T-helper 2 cell treated with Interferon-gamma antibody and Interleukin-4, amounts not matched to agents 5 μg/mL and 100 μg/mL, for 36 hours (primary cell): ENCODE results near the gene PODXL2.
"Not testable (repeated sequence)": the region's sequence is repeated elsewhere in the genome, so short reads cannot be mapped to it uniquely, and the experiment has no call there.

Experiments used
- DNase-seq: peaks from one replicate; pipeline ENCODE4 v3.0.0; 2021; ENCODE audit warnings: low spot score
- H3K27ac Mint-ChIP-seq: one replicate; pipeline ENCODE4 v1.8.0; 2021; ENCODE audit warnings: mild to moderate bottlenecking, mixed read lengths
- H3K27me3 Mint-ChIP-seq: one replicate; pipeline ENCODE4 v1.8.0; 2021; ENCODE audit warnings: low read depth, mixed read lengths
- H3K36me3 Mint-ChIP-seq: one replicate; pipeline ENCODE4 v1.8.0; 2021; ENCODE audit warnings: low read depth, mixed read lengths
- H3K4me1 Mint-ChIP-seq: one replicate; pipeline ENCODE4 v1.8.0; 2021; ENCODE audit warnings: low read depth, mixed read lengths
- H3K4me3 Mint-ChIP-seq: one replicate; pipeline ENCODE4 v1.8.0; 2022; ENCODE audit warnings: mild to moderate bottlenecking, moderate library complexity, mixed read lengths
- H3K9me3 Mint-ChIP-seq: one replicate; pipeline ENCODE4 v1.8.0; 2021; ENCODE audit warnings: mixed read lengths

The PODXL2 gene

GRCh38 chr3:127597020-127597771 lies 31.8 kb upstream of the PODXL2 start:
- no peaks in the 10 kb centered on the region for H3K9me3 Mint-ChIP-seq
- no peaks in the 10 kb centered on the region for H3K27me3 Mint-ChIP-seq
- peaks cover 27% of the 10 kb centered on the region for H3K36me3 Mint-ChIP-seq
- DNase-seq = no peak
- peaks cover 36% of the 10 kb centered on the region for H3K4me1 Mint-ChIP-seq
- peak overlapping the region; percentile 94 for H3K4me3 Mint-ChIP-seq
- H3K27ac Mint-ChIP-seq = peak overlapping the region; percentile 96

GRCh38 chr3:127598841-127599570 lies 30.0 kb upstream of the PODXL2 start:
- DNase-seq = no peak
- peaks cover 37% of the 10 kb centered on the region for H3K36me3 Mint-ChIP-seq
- H3K27me3 Mint-ChIP-seq = no peaks in the 10 kb centered on the region
- H3K27ac Mint-ChIP-seq = peak overlapping the region; percentile 96
- peaks cover 39% of the 10 kb centered on the region for H3K4me1 Mint-ChIP-seq
- H3K4me3 Mint-ChIP-seq = peak overlapping the region; percentile 94
- H3K9me3 Mint-ChIP-seq = no peaks in the 10 kb centered on the region

- DNase-seq = no peak
- peak overlapping the region; percentile 94 for H3K4me3 Mint-ChIP-seq
- H3K27me3 Mint-ChIP-seq = no peaks in the 10 kb centered on the region
- H3K4me1 Mint-ChIP-seq = peaks cover 44% of the 10 kb centered on the region
- H3K27ac Mint-ChIP-seq = peak overlapping the region; percentile 63
- peaks cover 50% of the 10 kb centered on the region for H3K36me3 Mint-ChIP-seq
- no peaks in the 10 kb centered on the region for H3K9me3 Mint-ChIP-seq
These were observed 28.1 kb upstream of the PODXL2 start for GRCh38 chr3:127600749-127601456.

GRCh38 chr3:127604035-127604434 lies 24.9 kb upstream of the PODXL2 start:
- no peaks in the 10 kb centered on the region for H3K9me3 Mint-ChIP-seq
- no peaks in the 10 kb centered on the region for H3K27me3 Mint-ChIP-seq
- peaks cover 42% of the 10 kb centered on the region for H3K4me1 Mint-ChIP-seq
- no peak for DNase-seq
- H3K4me3 Mint-ChIP-seq = no peak overlapping the region
- no peak overlapping the region for H3K27ac Mint-ChIP-seq
- peaks cover 74% of the 10 kb centered on the region for H3K36me3 Mint-ChIP-seq

GRCh38 chr3:127604546-127605165 lies 24.3 kb upstream of the PODXL2 start:
- Mint-ChIP-seq H3K4me3 (no peak overlapping the region), H3K27me3 (no peaks in the 10 kb centered on the region), H3K4me1 (peaks cover 37% of the 10 kb centered on the region), H3K27ac (no peak overlapping the region), H3K9me3 (no peaks in the 10 kb centered on the region), H3K36me3 (peaks cover 72% of the 10 kb centered on the region)
- no peak for DNase-seq

- not testable (repeated sequence) for H3K27me3 Mint-ChIP-seq, H3K4me3 Mint-ChIP-seq, DNase-seq, H3K9me3 Mint-ChIP-seq, H3K27ac Mint-ChIP-seq
- Mint-ChIP-seq H3K36me3 (peaks cover 76% of the 10 kb centered on the region), H3K4me1 (peaks cover 33% of the 10 kb centered on the region)
These were observed 23.4 kb upstream of the PODXL2 start for GRCh38 chr3:127605547-127605946.

- peaks cover 28% of the 10 kb centered on the region for H3K4me1 Mint-ChIP-seq
- no peak for DNase-seq
- H3K36me3 Mint-ChIP-seq = peaks cover 75% of the 10 kb centered on the region
- H3K4me3 Mint-ChIP-seq = no peak overlapping the region
- no peaks in the 10 kb centered on the region for H3K27me3 Mint-ChIP-seq
- H3K9me3 Mint-ChIP-seq = no peaks in the 10 kb centered on the region
- no peak overlapping the region for H3K27ac Mint-ChIP-seq
These were observed 22.7 kb upstream of the PODXL2 start for GRCh38 chr3:127606086-127606805.

- no peak overlapping the region for H3K27ac Mint-ChIP-seq
- H3K27me3 Mint-ChIP-seq = no peaks in the 10 kb centered on the region
- H3K36me3 Mint-ChIP-seq = peaks cover 69% of the 10 kb centered on the region
- peaks cover 21% of the 10 kb centered on the region for H3K4me1 Mint-ChIP-seq
- H3K4me3 Mint-ChIP-seq = no peak overlapping the region
- no peaks in the 10 kb centered on the region for H3K9me3 Mint-ChIP-seq
- DNase-seq = no peak
These were observed 21.9 kb upstream of the PODXL2 start for GRCh38 chr3:127606981-127607595.

GRCh38 chr3:127607675-127608361 lies 21.2 kb upstream of the PODXL2 start:
- DNase-seq = no peak
- H3K27me3 Mint-ChIP-seq = no peaks in the 10 kb centered on the region
- H3K27ac Mint-ChIP-seq = no peak overlapping the region
- H3K36me3 Mint-ChIP-seq = peaks cover 71% of the 10 kb centered on the region
- H3K4me1 Mint-ChIP-seq = peaks cover 15% of the 10 kb centered on the region
- no peaks in the 10 kb centered on the region for H3K9me3 Mint-ChIP-seq
- H3K4me3 Mint-ChIP-seq = no peak overlapping the region

GRCh38 chr3:127608362-127608718 lies 20.6 kb upstream of the PODXL2 start:
- Mint-ChIP-seq H3K4me1 (peaks cover 18% of the 10 kb centered on the region), H3K9me3 (no peaks in the 10 kb centered on the region), H3K36me3 (peaks cover 73% of the 10 kb centered on the region), H3K27ac (no peak overlapping the region), H3K27me3 (no peaks in the 10 kb centered on the region), H3K4me3 (no peak overlapping the region)
- DNase-seq = no peak

- Mint-ChIP-seq H3K27me3 (no peaks in the 10 kb centered on the region), H3K9me3 (no peaks in the 10 kb centered on the region), H3K4me3 (no peak overlapping the region), H3K4me1 (peaks cover 19% of the 10 kb centered on the region), H3K36me3 (peaks cover 73% of the 10 kb centered on the region), H3K27ac (no peak overlapping the region)
- DNase-seq = no peak
These were observed 18.9 kb upstream of the PODXL2 start for GRCh38 chr3:127610105-127610504.

- H3K36me3 Mint-ChIP-seq = peaks cover 77% of the 10 kb centered on the region
- no peaks in the 10 kb centered on the region for H3K9me3 Mint-ChIP-seq
- no peaks in the 10 kb centered on the region for H3K27me3 Mint-ChIP-seq
- DNase-seq = no peak
- H3K27ac Mint-ChIP-seq = no peak overlapping the region
- no peak overlapping the region for H3K4me3 Mint-ChIP-seq
- peaks cover 21% of the 10 kb centered on the region for H3K4me1 Mint-ChIP-seq
These were observed 17.7 kb upstream of the PODXL2 start for GRCh38 chr3:127611251-127611650.

GRCh38 chr3:127612966-127613365 lies 16.0 kb upstream of the PODXL2 start:
- H3K4me1 Mint-ChIP-seq = peaks cover 20% of the 10 kb centered on the region
- H3K36me3 Mint-ChIP-seq = peaks cover 77% of the 10 kb centered on the region
- no peak overlapping the region for H3K4me3 Mint-ChIP-seq
- no peaks in the 10 kb centered on the region for H3K9me3 Mint-ChIP-seq
- H3K27me3 Mint-ChIP-seq = no peaks in the 10 kb centered on the region
- H3K27ac Mint-ChIP-seq = no peak overlapping the region
- no peak for DNase-seq
